Measurements from ENCODE around the gene ARL4C.
"Not testable (repeated sequence)": the region's sequence is repeated elsewhere in the genome, so short reads cannot be mapped to it uniquely, and the experiment has no call there.

ARL4C gene

GRCh38 chr2:234476766-234477165, 20.1 kb downstream of the ARL4C start:
- no peak for DNase-seq (ENCODE audit: low spot score)

- no peak for DNase-seq (ENCODE audit: low spot score)
These were observed 22.2 kb downstream of the ARL4C start for GRCh38 chr2:234474654-234475053.

- DNase-seq (ENCODE audit: low spot score): no peak
These were observed 24.7 kb downstream of the ARL4C start for GRCh38 chr2:234472155-234472554.

- DNase-seq (ENCODE audit: low spot score): no peak
These were observed 26.9 kb downstream of the ARL4C start for GRCh38 chr2:234469972-234470371.

GRCh38 chr2:234469251-234469845, 27.5 kb downstream of the ARL4C start:
- DNase-seq (ENCODE audit: low spot score): no peak

- DNase-seq (ENCODE audit: low spot score): no peak
These were observed 28.4 kb downstream of the ARL4C start for GRCh38 chr2:234468503-234468902.

GRCh38 chr2:234467289-234467688, 29.6 kb downstream of the ARL4C start:
- no peak for DNase-seq (ENCODE audit: low spot score)

GRCh38 chr2:234464291-234464645, 32.6 kb downstream of the ARL4C start:
- no peak for DNase-seq (ENCODE audit: low spot score)

GRCh38 chr2:234463626-234464290, 33.1 kb downstream of the ARL4C start:
- no peak for DNase-seq (ENCODE audit: low spot score)

GRCh38 chr2:234462218-234462992, 34.5 kb downstream of the ARL4C start:
- DNase-seq (ENCODE audit: low spot score): no peak

- DNase-seq (ENCODE audit: low spot score): no peak
These were observed 37.4 kb downstream of the ARL4C start for GRCh38 chr2:234459401-234460009.

- no peak for DNase-seq (ENCODE audit: low spot score)
These were observed 38.4 kb downstream of the ARL4C start for GRCh38 chr2:234458466-234458865.

GRCh38 chr2:234457421-234457820, 39.5 kb downstream of the ARL4C start:
- no peak for DNase-seq (ENCODE audit: low spot score)

GRCh38 chr2:234455246-234455645, 41.6 kb downstream of the ARL4C start:
- not testable (repeated sequence) for DNase-seq (ENCODE audit: low spot score)

- DNase-seq (ENCODE audit: low spot score): no peak
These were observed 42.4 kb downstream of the ARL4C start for GRCh38 chr2:234454433-234454832.

- no peak for DNase-seq (ENCODE audit: low spot score)
These were observed 43.7 kb downstream of the ARL4C start for GRCh38 chr2:234453216-234453615.

- peak; percentile 89 for DNase-seq (ENCODE audit: low spot score)
These were observed 44.8 kb downstream of the ARL4C start for GRCh38 chr2:234451852-234452625.

GRCh38 chr2:234451242-234451641, 45.6 kb downstream of the ARL4C start:
- no peak for DNase-seq (ENCODE audit: low spot score)

GRCh38 chr2:234450431-234451124, 46.3 kb downstream of the ARL4C start:
- DNase-seq (ENCODE audit: low spot score): no peak

GRCh38 chr2:234448506-234449184, 48.2 kb downstream of the ARL4C start:
- no peak for DNase-seq (ENCODE audit: low spot score)

- no peak for DNase-seq (ENCODE audit: low spot score)
These were observed 48.9 kb downstream of the ARL4C start for GRCh38 chr2:234447963-234448362.

All from hepatic stellate cell (primary cell).